Embryonic facial prominence (tissue), 1 donor: ENCODE measurements around the gene STX7.

Experiments
- DNase-seq: peaks from one replicate; pipeline ENCODE4 v3.0.0-alpha.2; 2016; ENCODE audit errors: extremely low spot score

The STX7 gene

DNA sequence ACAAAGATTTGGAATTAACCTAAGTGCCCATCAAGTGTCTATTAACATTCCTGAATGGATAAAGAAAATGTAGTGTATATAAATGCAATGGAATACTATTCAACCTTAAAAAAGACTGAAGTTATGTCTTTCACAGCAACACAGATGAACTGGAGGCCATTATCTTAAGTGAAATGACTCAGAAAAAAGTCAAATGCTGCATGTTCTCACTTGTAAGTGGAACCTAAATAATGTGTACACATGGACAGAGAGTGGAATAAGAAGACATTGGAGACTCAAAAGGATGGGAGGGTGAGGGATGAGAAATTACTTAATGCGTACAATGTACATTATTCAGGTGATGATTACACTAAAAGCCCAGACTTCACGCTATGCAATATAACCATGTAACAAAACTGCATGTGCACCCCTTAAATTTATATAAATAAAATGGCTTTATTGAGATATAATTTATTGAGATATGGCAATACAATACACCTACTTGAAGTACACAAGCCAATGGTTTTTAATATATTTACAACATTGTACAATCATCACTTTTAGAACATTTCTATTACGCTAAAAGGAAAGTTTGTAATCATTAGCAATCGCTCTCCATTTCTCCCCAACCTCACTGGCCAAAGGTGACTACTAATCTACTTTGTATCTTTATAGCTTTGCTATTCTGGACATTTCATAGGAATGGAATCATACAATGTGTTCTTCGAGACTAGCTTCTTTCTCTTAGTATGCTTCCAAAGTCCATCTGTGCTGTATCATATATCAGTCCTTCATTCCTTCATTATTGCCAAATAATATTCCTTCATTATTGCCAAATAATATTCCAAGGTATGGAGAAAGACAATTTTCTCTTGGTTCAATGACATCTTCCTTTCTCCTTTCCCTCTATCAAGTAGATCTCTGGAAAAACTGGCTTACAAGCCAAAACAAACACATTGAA is 5.8 kb downstream of the STX7 start:
- no peak for DNase-seq

DNA sequence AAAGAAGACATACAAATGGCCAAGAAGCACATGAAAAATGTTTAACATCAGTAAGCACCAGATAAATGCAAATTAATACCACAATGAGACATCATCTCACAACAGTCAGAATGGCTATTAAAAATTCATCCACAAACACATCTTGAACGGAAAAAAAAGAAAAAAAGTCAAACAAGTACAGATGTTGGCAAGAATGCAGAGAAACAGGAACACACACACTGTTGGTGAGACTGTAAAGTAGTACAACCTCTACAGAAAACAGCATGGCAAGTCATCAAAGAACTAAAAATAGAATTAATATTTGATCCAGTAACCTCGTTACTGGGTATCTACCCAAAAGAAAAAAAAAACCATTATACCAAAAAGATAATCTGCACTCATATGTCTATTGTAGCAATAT is 6.5 kb downstream of the STX7 start:
- no peak for DNase-seq

DNA sequence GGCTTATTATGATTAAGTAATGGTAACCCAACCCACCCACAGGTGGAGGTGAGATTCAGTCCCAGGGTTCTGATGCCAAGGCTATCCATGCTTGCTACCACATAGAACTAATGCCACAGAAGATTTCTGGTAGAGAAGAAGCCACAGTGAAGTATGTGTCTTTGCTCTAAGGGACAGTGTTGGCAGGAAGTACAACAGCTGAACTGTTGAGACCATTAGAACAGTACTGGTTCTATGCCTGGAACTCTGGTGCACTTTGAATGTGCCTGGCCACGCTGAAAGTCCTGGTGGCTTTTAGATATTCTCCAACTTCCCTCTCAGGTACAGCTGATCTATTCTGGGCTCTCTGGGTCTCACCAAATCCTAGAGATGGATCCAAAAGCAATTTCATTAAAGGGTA is 7.8 kb downstream of the STX7 start:
- no peak for DNase-seq

DNA sequence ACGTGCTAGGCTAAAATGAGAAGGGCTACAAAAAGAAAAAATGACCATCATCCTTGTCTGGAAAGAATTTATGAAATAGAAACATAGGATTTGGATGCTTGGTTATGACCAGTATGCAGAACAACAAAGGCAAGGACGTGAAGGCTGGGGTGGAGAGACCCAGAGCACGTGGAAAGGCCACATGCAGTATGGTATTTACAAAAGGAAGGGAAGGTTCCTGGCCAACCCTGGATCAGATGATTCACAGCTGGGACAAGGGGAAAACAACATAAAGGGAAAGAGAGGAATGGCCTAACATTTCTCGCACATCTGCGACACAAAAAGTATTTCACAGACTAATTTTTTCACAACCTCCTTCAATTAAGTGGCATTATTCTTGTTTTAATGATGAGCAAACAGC is 8.2 kb downstream of the STX7 start:
- DNase-seq: no peak

DNA sequence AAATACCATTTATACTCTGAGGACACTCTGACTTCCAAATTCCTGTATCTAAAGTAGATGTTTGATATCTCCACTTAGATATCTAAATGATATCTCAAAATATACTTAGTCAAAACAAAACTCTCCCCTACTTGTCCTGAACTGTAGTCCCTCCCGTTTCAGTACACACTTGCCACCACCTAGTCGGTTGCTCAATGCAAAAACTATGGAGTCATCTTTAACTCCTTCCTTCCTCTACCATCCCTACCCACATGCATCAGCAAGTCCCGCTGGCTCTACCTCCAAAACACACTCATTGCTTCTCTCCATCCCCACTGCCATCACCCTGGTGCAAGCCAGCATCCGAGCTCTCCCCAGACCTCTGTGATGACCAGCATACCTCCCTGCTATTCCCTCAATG is 13.2 kb downstream of the STX7 start:
- no peak for DNase-seq

DNA sequence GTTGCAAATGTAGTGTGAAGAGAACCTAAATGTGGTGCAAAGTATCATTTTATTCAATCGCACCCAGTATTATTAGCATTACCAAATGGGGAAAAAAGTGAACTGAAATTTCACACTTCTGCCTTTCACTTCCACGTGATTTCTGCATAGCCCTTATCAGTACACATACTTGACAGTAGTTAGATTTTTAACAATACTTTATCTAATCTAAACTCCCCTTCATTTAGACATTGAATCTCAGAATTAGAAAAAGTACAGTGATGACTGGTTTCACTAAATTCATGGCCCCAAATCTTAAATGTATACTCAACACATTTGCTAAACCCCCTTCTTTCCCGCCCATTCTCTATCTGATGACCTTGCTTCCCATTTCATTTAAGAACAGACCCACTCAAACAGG is 14.3 kb downstream of the STX7 start:
- no peak for DNase-seq

DNA sequence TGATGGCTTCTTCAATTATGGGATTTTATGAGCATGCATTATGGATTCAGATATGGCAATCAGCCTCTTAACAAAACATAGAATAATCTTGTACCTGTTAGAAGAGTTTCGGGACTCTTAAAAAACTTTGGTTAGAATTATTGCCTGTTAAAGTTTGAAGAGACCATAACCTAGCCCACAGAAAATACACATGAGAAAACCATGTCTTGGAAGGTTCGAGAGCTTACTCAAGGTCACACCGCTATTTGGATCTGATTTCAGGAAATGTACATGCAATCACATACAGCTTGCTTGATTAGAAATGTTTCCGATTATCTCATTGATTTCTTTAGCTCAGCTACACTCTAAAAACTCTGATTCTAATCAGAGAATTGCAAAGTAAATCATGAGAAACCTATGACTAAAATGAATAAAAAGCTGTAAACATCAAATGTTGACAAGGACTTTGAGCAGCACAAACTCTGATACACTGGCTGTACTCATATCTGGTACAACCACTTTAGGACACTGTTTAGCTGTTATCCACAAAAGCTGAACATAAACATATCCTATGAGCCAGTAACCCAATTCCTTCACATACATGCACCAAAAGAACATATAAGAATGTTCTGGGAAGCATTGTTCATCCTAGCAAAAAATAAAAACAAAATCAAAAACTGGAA is 16.3 kb downstream of the STX7 start:
- DNase-seq: no peak

DNA sequence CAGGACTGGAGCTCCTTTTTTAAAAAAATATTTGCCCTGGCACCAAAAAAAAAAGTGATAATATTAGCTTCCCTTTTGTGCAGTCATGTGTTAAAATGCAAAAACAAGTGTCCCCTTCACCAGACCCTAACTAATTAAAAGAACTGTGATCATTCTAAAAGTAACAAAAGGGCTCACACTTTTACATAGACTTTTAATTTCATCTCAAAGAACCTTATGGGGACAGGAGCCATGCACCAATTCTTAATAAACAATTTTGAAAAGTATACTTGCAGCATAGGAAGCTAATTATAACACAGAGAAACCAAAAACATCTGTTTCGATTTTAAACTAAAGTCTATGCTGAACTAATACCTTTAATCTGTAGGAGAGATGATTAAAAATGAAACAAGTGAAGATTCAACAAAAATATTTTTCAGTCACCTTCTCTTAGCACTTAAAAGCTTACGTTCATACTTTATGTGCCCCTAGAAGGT is 17.3 kb downstream of the STX7 start:
- DNase-seq: no peak

DNA sequence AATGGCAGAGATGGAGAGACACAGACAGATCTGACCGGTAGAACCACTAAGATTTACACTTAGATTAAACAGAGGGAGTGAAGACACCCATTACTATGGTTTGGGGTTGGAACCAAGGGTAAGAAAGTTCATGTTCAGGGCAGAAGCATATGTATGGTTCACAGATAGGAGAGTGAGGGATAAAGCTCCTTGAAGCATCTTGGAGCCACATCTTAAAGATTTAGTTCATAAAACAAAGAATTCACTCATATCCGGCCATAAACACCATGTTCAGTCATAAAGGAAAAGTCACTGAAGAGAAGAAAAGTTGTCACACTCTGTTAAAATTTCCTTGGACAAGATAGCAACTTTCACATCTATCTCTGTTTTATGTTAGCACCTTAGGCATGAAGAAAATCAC is 18.0 kb downstream of the STX7 start:
- DNase-seq: no peak

DNA sequence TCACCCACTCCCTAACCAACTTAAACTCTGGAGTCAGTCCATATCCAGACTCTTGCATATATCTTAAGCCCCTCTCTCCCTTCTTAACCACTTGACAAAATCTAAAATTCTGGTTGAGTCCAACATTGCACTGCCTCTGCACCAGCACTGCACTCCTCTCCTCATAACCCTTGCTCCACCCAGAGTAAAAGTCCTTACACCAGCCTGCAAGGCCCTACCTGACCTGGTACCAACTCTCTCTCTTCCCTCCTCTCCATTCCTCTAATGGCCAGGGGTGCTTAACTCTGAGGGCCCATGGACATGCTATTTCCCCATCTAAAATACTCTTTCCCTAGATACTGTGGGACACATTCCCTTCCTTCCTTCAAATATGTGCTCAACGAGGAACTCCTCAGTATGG is 21.0 kb downstream of the STX7 start:
- DNase-seq: no peak

DNA sequence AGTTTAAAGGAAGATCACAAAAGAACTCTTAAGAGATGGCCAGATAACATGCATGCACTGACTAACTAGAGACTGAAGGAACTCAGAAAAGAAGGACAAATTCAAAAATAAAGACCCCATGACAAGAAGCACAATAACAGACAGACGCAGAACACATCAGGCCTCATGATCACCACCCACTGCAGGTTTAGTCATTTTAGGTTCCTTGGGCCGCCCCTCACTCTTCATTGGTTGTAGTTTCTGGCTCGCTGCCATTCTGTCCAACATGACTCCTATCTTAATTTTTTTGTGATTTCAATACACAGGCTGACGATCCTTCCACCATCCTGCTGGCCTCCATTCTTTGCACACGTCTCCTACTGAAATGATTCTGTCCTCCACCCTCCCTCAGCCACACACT is 21.6 kb downstream of the STX7 start:
- no peak for DNase-seq

DNA sequence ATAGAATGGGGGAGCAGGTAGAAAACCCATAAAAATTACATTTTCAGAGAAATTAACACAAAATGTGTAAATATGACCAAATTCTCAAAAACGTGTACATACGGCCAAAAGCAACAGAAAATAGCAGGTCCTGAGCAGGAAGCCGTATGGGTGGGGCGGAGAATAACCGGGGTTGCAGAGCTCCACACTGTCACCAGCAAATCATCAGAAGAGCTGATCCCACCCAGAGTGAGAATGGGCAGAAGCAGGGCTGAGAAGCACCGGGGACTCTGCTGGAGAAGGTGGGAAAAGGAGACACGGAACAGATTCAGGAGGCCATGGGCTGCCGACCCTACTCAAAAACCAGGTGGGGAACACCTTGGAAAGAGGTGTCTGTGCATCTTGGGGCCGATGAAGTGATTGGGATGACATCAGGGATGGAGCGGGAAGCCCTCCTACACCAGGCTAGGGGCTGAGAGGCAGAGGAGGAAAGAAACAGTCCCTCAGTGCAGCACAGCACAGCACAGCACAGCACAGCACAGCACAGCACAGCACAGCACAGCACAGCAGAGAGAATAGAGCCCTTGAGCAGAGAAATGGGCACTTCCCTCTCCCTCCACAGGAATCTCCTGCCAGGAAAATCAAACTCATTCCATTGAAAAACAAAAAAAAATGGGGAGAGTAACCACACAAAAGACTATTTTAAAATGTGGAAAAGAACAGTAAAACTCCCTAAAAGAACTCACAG is 22.3 kb downstream of the STX7 start:
- no peak for DNase-seq

DNA sequence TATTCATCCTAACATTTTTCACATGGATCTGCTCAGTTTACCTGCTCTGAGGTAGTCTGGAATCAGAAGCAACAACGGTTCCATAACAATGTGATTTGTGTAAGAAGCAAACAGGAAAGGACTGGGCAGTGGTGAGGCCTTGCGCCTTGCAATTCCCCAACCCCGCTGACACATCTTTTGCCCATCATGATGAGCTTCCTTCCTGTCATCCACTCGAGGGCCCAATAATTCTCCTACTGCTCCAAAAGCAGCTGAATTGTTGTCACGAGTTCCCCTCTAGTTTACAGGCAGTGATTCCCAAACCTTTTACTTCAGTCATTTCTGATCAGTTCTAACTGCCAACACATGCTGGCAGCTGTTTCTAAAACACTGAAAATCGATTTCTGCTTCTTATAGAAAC is 22.9 kb downstream of the STX7 start:
- no peak for DNase-seq

DNA sequence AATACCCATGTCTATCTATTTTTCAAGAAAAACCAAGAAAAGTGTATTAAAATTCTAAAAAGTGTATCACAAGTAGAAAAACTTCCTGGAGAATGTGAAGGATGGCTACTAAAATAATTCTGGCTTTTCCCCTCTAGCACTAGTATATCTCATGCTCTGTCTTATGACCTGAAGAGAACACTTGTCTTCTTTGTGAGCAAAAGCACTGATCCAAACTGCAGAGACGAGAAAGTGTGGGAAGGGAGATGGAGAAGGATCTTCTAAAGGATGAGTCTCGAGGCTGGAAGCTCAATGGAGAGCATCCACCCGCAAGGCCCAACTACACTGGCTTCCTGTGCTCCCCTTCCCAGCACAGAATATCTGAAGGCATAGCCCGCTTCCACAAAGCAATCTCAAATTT is 23.5 kb downstream of the STX7 start:
- DNase-seq: no peak

DNA sequence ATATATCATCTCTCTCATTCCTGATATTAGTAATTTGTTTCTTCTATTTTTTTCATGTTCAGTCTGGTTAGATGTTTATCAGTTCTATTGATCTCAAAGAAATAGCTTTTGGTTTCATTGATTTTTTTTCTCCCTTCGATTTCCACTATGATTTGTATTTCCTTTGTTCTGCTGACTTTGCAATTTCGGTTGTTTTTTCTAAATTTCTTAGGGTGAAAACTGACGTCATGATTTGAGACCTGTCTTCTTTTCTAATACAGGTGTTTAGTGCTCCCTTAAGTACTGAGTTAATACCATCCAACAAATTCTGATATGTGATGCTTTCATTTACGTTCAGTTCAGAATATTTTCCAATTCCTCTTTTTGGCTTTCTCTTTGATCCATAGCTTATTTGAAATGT is 25.2 kb downstream of the STX7 start:
- no peak for DNase-seq

DNA sequence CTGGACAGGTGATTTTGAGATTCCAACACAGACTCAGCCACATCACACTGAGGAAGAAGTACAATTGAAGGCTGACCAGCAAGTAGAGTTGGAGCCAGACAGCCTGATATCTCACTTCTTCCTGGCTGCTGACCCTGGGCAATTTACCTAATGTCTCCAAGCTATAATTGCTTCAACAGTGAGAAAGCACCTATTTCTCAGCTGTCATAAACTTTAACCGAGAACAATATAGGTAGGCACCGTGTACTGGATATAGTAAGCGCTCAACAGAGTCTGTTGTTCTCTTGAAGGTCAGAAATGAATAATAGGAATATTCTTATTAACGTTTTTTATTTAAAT is 28.3 kb downstream of the STX7 start:
- DNase-seq: no peak

DNA sequence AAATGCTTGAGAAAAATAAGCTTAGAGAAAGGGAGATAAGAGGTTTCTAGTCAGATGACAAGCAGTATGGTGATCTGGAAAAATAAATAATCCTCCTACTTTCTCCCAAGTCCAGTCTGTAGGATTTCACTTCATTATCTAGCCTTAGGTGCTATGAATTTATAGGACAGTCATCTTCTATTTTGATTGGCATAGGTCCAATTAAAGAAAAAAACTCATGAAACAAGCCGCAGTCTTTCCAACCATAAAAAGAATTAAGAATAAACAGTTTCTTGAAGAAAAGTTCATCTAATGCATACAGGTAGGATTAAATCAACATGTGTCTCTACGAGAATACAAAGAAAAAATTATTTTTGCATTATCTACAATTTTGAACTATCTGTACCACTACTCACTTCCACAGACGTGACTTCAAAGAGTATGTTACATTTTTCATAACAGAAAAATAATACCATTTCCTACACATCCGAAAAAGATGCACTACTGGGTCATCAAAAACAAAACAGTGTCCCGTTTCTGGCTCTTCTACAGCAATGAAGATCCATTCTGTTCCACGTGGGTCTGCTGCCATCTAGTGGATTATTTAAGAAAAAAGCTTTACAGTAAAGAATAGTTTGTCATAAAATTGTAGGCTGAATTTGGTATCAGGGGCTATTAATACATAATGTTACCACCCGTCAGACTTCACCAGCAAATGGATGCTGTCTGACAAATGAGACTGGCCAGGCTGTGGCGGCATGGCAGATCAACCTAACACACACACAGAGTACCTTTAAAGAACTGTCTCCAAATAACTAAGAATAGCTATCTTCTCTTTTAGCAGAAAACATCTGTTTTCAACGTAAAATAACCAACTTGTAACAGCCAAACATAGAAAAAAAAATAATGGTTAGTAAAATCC is 28.9 kb downstream of the STX7 start:
- peak; percentile 59 for DNase-seq

DNA sequence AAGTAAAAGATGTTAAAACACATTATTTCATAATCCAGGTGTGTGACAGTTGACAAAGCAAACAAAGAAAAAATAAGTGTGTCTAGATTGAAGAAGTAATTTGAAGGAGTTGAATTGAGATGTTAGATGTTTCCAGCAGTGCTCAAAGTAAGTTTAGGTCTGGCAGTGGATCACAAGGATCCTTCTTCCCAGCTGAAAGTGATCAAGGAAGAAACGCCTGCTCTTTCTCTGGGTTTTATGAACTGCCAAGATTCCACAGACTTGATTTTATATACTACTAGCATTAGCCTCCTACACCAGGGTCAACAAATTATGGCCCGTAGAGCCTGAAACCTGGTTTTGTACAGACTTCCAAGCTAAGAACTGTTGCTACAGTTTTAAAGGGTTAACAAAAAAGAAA is 30.3 kb downstream of the STX7 start:
- no peak for DNase-seq

DNA sequence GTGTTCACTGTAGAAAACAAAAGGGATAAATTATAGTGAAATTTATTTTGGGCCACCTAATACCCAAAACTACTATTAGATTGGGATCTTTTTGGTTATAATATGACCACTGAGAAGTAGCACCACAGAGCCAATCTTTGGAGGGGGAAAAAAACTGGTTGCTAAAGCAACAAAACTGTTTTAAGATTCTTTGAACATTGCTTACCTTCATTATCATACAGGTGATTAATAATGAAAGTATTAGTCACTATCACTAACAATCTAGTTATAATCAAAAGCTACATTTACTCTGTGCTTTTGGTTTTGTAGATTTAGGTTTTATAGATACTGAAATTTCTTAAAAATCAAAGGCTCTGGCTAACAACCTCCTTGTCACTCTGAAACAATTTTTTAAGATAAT is 31.7 kb downstream of the STX7 start:
- no peak for DNase-seq

DNA sequence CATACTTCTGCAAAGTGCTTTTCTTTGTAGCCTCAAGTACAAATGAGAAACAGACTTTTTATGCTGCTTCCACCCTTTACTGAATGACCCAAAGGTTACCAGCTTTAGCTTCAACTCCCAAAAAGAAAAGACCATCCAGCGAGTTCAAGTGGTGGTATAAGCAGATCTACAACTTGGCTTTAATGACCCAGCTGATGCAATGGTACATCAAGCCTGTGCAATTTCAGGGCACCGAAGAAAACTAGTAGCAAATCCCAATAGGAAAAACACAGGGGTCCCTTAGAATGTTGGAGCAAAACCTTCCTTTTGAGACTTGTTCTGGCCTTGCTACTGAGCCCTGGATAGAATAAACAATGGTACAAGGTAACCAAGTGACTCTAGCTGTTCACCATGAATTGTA is 33.8 kb downstream of the STX7 start:
- no peak for DNase-seq

DNA sequence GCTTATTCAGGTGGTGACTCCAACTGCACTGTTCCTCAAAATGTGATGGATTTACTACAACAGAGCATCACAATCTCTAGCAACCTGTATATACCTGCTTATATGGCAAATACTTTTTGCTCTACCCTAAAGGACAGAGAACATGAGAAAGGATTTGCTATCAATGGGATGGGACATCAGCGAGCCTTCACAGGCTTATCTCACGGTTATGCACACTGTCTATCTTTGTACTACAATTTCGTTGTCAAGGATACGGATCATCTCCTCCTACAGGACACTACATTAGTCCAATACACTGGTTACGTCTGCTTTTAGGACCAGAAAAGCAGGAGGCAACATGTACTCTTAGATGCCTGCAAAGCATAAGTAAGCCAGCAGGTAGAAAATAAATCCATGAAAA is 34.2 kb downstream of the STX7 start:
- no peak for DNase-seq

DNA sequence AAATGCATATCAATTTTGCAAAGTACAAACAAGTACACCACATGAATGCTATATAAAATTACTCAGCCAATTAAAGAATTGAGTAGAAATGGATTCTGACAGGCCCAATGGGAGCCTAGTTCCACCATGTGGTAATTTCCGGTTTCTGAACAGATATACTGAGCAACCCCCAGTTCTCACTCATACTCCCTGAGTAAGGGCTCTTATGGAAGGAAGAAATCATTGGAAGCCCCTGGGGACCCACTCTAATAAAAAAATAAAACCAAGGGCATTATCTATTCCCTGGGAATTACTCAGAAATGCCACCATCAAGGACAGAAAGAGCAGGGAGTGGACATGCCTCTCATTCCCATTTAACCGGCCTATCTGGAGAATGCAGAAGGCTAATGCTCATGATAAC is 34.6 kb downstream of the STX7 start:
- no peak for DNase-seq
